Body of pancreas (tissue), 4 donors: ENCODE measurements around the gene EHBP1.

ENCODE experiments used
- POLR2A ChIP-seq, 3 donors: fragments of 450-650 bp; IDR thresholded peaks; one replicate each; pipeline ENCODE4 v1.6.1; 2016; ENCODE audit warnings: antibody characterized with exemption in 3 of 3, mild to moderate bottlenecking in 2 of 3
- TF ChIP-seq, protein P1 (sequence below), 7 experiments: fragments of 450-650 bp in 4 of 7; fragments of 200-600 bp in 3 of 7; sonication (generic) in 3 of 7; IDR thresholded peaks; one replicate each; pipeline ENCODE4 v1.5.1; 2016 to 2019; ENCODE audit warnings: antibody characterized with exemption in 7 of 7

DNA sequence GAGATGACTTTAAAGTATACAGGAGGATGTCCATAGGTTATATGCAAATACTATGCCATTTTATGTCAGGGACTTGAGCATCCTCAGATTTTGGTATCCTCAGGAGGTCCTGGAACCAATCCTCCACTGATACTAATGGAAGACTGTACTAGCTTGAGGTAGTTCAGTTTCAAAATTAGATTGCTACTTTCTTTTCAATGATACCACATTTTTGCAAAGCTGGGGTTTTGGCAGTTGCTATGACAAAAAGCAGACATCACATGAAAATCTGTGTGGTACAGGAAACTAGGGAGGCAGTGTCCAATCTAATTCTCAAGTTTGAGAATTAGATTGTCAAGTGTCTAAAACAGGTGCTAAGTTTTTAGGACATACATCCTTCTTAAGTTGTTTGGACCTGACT is 14.2 kb downstream of the EHBP1 start:
- TF ChIP-seq, protein P1, sequence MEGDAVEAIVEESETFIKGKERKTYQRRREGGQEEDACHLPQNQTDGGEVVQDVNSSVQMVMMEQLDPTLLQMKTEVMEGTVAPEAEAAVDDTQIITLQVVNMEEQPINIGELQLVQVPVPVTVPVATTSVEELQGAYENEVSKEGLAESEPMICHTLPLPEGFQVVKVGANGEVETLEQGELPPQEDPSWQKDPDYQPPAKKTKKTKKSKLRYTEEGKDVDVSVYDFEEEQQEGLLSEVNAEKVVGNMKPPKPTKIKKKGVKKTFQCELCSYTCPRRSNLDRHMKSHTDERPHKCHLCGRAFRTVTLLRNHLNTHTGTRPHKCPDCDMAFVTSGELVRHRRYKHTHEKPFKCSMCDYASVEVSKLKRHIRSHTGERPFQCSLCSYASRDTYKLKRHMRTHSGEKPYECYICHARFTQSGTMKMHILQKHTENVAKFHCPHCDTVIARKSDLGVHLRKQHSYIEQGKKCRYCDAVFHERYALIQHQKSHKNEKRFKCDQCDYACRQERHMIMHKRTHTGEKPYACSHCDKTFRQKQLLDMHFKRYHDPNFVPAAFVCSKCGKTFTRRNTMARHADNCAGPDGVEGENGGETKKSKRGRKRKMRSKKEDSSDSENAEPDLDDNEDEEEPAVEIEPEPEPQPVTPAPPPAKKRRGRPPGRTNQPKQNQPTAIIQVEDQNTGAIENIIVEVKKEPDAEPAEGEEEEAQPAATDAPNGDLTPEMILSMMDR (IDR thresholded peaks at IDR 0.05) = no peak
- TF ChIP-seq POLR2A (IDR thresholded peaks at IDR 0.05) = no peak
